CD1c-positive myeloid dendritic cell (primary cell): ENCODE results near the gene TCERG1L.
"Not testable (repeated sequence)": the region's sequence is repeated elsewhere in the genome, so short reads cannot be mapped to it uniquely, and the experiment has no call there.

Experiments used
- DNase-seq: peaks from one replicate; pipeline ENCODE4 v3.0.0-alpha.2; 2016; ENCODE audit errors: extremely low spot score

The TCERG1L gene

GRCh38 chr10:131168238-131168875, 143.2 kb downstream of the TCERG1L start:
- DNase-seq = no peak

DNA sequence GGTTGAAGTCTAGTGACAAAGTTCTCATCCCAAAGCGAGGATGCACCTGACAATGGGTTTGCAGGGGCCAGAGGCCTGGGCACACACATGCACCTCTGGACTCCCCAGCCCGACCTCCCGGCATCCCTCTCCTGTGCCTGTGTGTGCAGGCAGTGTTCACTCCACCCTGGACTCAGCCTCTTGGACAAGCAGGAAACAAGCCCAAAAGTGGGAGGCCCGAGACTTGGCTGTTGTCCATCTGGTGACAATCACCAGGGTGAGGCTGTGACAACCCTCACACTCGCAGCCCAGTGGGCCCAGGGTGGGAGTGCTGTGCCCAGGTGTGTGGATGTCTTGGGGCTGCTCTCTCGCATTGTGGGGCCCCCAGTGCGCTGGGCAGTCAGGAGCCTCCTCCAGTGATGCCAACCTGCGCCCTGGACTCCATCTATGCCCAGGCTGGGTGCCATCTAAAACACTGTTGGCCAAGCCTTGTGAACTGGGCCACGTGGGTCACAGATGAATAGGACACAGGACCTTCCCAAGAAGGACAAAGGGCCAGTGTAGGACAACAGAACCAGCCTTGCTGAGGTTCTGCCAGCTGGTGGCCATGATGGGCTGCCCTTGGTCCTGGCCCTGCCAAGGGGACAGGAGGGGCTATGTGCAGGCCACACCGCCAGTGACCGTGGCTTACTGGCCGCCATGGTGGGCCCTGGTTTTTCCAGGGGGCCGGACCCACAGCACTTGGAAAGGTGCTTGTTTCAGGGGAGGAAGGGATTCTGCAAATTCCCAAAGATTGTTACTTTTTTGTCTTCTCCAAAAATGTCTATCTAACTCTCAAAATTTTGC, 144.3 kb downstream of the TCERG1L start:
- no peak for DNase-seq

DNA sequence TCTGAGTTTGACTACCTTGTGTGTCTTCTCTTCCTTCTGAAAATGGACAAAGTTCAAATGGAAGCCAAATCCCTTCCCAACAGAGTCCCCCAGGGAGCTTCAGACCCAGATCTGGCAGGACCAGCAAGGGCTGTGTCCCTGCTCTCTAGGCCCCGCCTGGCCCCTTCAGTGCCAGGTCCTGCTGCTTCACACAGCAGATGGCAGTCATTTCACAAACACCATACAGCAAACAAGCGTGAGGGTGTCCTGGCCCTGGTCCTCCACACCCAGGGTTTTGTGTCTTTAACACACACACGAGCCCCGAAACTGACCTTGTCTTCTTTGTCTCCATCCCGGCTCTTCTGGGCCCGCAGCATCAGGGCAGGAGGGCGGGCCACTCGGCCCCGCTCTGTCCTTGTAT, 145.0 kb downstream of the TCERG1L start:
- DNase-seq = no peak

DNA sequence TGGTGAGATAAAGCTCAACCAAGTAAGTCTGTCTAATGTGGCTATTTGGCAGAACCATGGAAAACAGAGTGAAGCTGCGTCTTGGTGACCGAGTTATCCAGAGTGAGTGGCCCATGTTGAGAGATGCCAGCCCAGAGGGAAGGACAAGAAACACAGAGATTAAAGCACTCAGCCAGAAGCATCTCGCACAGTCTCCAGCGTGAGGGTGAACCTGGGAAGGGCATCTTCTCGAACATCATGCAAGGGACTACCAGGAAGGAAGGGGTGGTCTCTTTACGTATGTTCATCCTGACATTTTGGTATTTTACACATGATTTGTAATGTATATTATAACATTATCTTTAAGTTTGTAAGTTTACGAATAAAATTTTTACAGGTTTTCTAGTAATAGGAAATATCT, 146.4 kb downstream of the TCERG1L start:
- DNase-seq = no peak

DNA sequence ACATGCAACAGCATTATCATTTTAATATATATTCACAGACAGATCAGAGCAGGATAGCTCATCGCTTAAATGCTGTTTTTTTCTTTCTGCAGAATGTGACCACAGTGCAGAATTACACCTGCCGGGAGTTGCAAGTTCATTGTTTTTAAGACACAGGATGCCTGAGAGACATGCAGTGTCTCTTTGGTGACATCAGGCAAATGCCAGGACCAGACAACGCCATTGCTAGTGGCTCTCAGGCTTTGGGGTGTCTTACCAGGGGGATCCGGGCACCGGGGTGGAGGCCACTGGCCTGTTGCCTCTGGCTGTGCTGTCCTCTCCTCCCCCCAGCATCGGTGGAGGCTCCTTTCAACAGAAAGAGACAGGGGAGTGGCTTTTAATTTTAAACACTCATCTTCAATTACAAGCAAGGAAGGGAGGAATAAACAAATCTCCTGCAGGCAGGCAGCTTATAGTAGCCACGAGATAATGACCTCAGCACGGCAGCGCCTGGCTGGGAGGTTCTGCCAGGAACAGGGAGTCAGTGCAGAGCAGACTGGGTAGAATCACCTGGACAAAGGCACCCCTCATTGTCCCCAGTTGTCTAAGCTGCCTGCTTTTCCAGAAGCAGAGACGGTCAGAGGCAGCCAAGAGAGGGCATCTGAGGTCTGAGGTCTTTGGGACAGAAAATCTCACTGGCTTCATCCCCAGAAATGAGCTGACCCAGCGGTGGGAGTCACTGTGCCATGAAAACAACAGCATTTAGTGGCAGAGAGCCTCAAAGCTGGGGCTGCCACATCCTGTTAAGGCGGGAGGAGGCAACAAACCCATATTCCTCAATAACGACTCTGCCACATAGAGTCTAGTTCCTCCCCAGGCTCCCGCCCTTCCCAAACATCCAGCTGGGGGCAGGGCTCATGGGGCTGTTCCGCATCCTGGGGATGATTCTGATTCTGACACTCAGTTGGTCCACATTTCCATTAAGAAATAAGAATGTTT, 148.4 kb downstream of the TCERG1L start:
- no peak for DNase-seq

GRCh38 chr10:131162211-131162610, 149.3 kb downstream of the TCERG1L start:
- DNase-seq = no peak

DNA sequence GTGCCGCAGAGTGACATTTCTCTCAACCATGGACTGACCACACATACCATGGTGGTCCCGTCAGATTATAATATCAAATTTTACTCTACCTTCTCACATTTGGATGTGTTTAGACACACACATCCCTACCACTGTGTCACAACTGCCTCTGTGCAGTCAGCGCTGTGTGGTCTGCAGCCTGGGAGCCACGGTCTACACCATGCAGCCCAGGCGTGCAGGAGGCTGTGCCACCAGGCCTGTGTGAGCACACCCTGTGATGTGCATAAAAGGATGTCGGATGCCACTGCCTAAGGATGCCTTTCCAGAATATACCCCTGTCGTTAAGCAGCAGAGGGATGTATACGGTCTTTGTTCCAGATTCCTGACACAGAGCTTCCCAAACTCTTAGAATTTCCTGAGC, 150.4 kb downstream of the TCERG1L start:
- no peak for DNase-seq

DNA sequence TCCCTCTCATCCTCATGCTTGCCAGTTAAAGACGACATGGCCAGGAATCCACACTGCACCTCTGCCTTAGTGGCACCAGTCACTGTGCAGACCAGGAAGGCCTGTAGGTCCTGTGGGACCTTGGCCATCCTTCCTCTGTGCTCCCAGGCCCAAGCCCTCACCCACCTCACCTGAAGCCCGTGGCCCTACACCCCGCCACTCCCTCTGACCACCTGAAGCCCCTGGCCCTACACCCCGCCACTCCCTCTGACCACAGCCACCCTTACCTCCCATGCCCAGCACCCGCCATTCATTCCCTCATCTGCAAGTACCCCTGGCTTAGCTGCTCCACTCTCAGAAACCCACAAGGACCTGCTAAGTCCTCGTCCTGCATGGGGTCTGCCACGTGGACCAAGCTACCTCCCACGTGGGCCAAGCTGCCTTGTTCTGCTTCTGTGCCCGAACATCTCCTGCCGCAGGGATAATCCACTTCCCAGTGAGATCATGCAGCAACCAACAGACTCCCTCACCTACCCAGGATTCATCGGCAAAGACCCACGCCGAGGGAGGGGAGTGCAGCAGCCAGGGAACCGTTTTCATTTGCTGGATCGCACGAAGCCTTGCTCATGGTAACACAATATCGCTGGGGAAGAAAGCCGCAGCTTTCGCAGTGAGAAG, 151.2 kb downstream of the TCERG1L start:
- DNase-seq = no peak

- no peak for DNase-seq
These were observed 151.8 kb downstream of the TCERG1L start for GRCh38 chr10:131159771-131160170.

- DNase-seq = no peak
These were observed 152.8 kb downstream of the TCERG1L start for GRCh38 chr10:131158695-131159094.

- no peak for DNase-seq
These were observed 153.6 kb downstream of the TCERG1L start for GRCh38 chr10:131157899-131158298.

GRCh38 chr10:131155876-131156230, 155.7 kb downstream of the TCERG1L start:
- DNase-seq = no peak

DNA sequence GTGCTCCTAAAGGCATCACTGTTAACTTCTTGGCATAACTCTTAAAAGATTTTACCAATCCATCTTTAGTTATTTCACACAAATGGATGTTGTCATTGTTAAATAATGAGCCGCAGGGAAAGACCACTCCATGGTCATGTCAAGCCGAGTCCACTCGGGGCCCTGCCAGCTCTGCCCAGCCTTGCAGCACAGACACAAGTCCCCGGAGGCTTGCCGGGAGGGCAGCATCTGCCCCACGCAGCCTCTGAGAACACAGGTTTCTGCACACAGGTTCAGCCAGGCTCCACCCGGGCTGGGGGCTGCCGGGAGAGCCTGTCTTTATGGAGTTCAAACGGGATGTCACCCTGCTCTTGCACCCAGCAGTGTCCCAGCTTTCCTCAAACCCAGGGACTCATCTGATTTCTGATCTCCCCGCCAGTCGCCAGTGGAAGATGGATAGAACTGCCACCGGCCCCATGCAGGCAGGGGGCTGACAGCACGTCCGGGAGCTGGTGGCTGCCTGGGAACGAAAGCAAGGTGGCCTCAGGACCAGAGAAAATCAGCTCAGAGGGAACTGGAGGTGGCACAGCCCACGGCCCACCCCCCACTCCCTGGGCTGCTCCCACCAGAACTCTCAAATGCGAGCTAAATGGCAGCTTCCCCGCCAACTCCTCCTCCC, 156.2 kb downstream of the TCERG1L start:
- DNase-seq = no peak

DNA sequence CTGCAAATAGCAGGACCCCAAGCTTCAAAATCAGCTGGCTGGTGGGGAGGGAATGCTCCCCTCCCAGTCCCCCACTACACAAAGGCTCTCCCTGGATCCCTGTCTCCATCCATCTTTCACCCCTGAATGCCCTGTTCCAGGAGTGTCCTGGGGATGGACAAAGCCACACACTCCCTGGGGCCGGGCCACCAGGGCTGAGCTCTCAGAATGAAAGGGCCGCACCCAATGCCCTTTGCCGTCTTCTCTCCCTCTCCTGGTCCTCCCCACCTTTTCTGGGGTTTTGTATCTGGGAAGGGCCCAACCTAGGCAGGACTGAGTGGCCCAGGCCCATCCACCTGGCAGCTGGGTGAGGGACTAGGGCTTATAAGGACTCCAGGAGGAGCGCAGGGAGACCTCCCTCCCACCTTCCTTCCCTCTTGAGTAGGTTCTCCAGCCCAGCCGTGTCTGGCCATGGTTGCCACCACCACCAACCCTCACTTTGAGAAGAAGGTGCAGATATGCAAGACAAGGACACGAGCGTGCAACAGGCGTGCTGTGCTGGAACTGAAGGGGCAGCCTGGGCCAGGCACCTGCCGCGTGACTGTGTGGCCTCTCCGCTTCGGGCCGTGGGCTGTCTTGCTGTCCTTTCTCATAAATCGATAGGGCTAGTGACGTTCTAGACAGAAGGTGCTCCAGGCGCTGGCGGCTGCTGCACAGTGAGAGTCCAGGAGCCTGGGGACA, 157.1 kb downstream of the TCERG1L start:
- DNase-seq = no peak

DNA sequence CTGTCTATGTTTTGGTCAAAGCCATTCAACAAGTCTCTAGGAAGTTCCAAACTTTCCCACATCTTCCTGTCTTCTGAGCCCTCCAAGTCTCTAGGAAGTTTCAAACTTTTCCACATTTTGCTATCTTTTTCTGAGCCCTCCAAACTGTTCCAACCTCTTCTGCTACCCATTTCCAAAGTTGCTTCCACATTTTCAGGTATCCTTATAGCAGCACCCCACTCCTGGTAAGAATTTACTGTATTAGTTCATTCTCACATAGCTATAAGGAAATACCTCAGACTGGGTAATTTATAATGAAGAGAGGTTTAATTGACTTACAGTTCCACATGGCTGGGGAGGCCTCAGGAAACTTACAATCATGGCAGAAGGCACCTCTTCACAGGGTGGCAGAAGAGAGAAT, 159.1 kb downstream of the TCERG1L start:
- not testable (repeated sequence) for DNase-seq

GRCh38 chr10:131150126-131150525, 161.4 kb downstream of the TCERG1L start:
- no peak for DNase-seq

DNA sequence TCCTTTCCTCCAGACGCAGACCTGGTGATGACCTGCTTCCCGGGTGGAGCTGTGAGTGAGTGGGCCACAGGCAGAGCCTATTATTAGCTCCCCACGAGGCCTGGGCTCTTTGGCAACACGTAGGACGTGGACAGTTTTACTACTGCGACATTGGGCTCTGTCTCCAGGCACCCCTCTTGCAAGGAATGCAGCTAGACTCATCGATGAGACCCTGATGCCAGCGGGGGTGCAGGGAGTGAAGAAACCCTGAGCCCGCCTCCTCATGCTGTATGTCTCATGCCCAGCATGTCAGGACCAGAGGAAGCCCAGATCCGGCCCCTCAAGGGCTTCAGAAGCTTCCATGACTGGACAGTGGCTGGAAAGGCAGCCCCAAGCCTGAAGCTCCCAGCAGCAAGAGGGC, 161.9 kb downstream of the TCERG1L start:
- no peak for DNase-seq

GRCh38 chr10:131149111-131149510, 162.4 kb downstream of the TCERG1L start:
- DNase-seq = no peak

- DNase-seq = no peak
These were observed 163.3 kb downstream of the TCERG1L start for GRCh38 chr10:131148270-131148669.

- no peak for DNase-seq
These were observed 164.1 kb downstream of the TCERG1L start for GRCh38 chr10:131147301-131147975.
